Ovary (tissue), 3 donors: ENCODE results near the gene AKR1B1.

Experiments
- EP300 ChIP-seq: sonication (generic); formaldehyde crosslinking; IDR thresholded peaks from one replicate; pipeline ENCODE4 v1.6.1; 2017; ENCODE audit warnings: antibody characterized with exemption
- POLR2A ChIP-seq: fragments of 450-650 bp; IDR thresholded peaks from one replicate; pipeline ENCODE4 v1.6.1; 2017; ENCODE audit warnings: antibody characterized with exemption, mild to moderate bottlenecking, moderate library complexity
- TF ChIP-seq, protein P1 (sequence below), 3 donors: fragments of 450-650 bp in 2 of 3; fragments of 200-600 bp in 1 of 3; IDR thresholded peaks; one replicate each; pipeline versions ENCODE4 v1.5.1 to v1.8.0; 2016 to 2022; ENCODE audit warnings: antibody characterized with exemption in 3 of 3, mild to moderate bottlenecking in 1 of 3
- donor health status: DM: no; HTN: no; CAD: no.

DNA sequence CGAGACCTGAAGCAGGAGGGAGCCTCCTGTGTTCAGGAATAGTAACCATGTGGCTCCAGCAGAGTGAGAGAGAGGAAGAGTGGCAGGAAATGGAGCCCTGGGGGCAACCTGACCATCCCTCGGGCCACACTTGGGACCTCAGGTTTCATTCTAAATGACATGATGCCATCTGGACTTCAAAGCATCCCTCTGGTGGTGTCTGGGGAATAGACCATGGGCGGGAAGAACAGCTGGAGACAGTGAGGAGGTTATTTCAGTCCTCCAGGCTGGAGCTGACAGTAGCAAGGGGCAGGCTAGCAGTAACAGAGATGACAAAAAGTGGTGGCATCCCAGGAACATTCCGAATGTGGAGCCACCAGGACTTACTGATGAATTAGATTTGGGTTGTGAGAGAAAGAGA lies 44.8 kb downstream of the AKR1B1 start:
- TF ChIP-seq EP300 (no peak), POLR2A (no peak)
- TF ChIP-seq, protein P1, sequence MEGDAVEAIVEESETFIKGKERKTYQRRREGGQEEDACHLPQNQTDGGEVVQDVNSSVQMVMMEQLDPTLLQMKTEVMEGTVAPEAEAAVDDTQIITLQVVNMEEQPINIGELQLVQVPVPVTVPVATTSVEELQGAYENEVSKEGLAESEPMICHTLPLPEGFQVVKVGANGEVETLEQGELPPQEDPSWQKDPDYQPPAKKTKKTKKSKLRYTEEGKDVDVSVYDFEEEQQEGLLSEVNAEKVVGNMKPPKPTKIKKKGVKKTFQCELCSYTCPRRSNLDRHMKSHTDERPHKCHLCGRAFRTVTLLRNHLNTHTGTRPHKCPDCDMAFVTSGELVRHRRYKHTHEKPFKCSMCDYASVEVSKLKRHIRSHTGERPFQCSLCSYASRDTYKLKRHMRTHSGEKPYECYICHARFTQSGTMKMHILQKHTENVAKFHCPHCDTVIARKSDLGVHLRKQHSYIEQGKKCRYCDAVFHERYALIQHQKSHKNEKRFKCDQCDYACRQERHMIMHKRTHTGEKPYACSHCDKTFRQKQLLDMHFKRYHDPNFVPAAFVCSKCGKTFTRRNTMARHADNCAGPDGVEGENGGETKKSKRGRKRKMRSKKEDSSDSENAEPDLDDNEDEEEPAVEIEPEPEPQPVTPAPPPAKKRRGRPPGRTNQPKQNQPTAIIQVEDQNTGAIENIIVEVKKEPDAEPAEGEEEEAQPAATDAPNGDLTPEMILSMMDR (IDR thresholded peaks at IDR 0.05), result no peak
